Stimulated activated effector memory CD8-positive, alpha-beta T cell treated with anti-CD3 and anti-CD28 coated beads, Interleukin-12 subunit alpha, Interleukin-12 subunit beta, amount 100 ng/mL, for 72 hours (primary cell): ENCODE data around the gene SORT1.
"Not testable (repeated sequence)": the region's sequence is repeated elsewhere in the genome, so short reads cannot be mapped to it uniquely, and the experiment has no call there.

ENCODE experiments used
- ATAC-seq: fragments of 150-1000 bp; cut with Tn5 transposase; 2 replicates; pipeline ENCODE4 v1.10.0; 2021
- DNase-seq, 2 donors: peaks; one replicate each; pipeline ENCODE4 v3.0.0; 2021 to 2022; ENCODE audit warnings: low spot score in 2 of 2
- H3K27ac Mint-ChIP-seq: one replicate; pipeline ENCODE4 v1.8.0; 2022; ENCODE audit warnings: mild to moderate bottlenecking, mixed read lengths
- H3K36me3 Mint-ChIP-seq: one replicate; pipeline ENCODE4 v1.8.0; 2022; ENCODE audit warnings: mild to moderate bottlenecking, mixed read lengths
- H3K4me1 Mint-ChIP-seq: one replicate; pipeline ENCODE4 v1.8.0; 2022; ENCODE audit warnings: mixed read lengths
- H3K4me3 Mint-ChIP-seq: one replicate; pipeline ENCODE4 v1.8.0; 2022; ENCODE audit warnings: mild to moderate bottlenecking, mixed read lengths
- H3K9me3 Mint-ChIP-seq: one replicate; pipeline ENCODE4 v1.8.0; 2022; ENCODE audit warnings: mixed read lengths

SORT1 gene

GRCh38 chr1:109290137-109290536 lies 107.6 kb downstream of the SORT1 start:
- no peak for ATAC-seq
- Mint-ChIP-seq H3K27ac (no peak overlapping the region), H3K4me1 (no peaks in the 10 kb centered on the region), H3K4me3 (no peak overlapping the region), H3K9me3 (no peaks in the 10 kb centered on the region), H3K36me3 (no peaks in the 10 kb centered on the region)
- DNase-seq: no peak

- H3K4me1 Mint-ChIP-seq: peaks cover 14% of the 10 kb centered on the region
- not testable (repeated sequence) for H3K27ac Mint-ChIP-seq, H3K36me3 Mint-ChIP-seq, H3K9me3 Mint-ChIP-seq, ATAC-seq, DNase-seq, H3K4me3 Mint-ChIP-seq
Observed at GRCh38 chr1:109286762-109287161, 111.0 kb downstream of the SORT1 start.

GRCh38 chr1:109283748-109284600 lies 113.7 kb downstream of the SORT1 start:
- H3K4me3 Mint-ChIP-seq: peak overlapping the region; percentile 94
- H3K4me1 Mint-ChIP-seq: peaks cover 14% of the 10 kb centered on the region
- no peak for DNase-seq
- H3K9me3 Mint-ChIP-seq: no peaks in the 10 kb centered on the region
- peak overlapping the region; percentile 92 for H3K27ac Mint-ChIP-seq
- no peak for ATAC-seq
- peaks cover 16% of the 10 kb centered on the region for H3K36me3 Mint-ChIP-seq

- Mint-ChIP-seq H3K9me3 (no peaks in the 10 kb centered on the region), H3K4me1 (peaks cover 14% of the 10 kb centered on the region), H3K36me3 (peaks cover 17% of the 10 kb centered on the region), H3K27ac (peak within 1 kb of the TSS; percentile 92), H3K4me3 (peak within 1 kb of the TSS; percentile 94)
- ATAC-seq (peak; percentile 96), DNase-seq (peak; percentile 83 to 98)
Observed at GRCh38 chr1:109282952-109283747, 114.6 kb downstream of the SORT1 start, which contains the start of gene PSRC1. Gene PSRC1 (minus strand): TSS chr1:109283145.

GRCh38 chr1:109282497-109282951 lies 115.2 kb downstream of the SORT1 start:
- Mint-ChIP-seq H3K27ac (peak overlapping the region; percentile 92), H3K4me3 (peak overlapping the region; percentile 94), H3K36me3 (peaks cover 17% of the 10 kb centered on the region), H3K4me1 (peaks cover 14% of the 10 kb centered on the region), H3K9me3 (no peaks in the 10 kb centered on the region)
- DNase-seq: no peak
- no peak for ATAC-seq

GRCh38 chr1:109281680-109282496 lies 115.8 kb downstream of the SORT1 start:
- peaks cover 17% of the 10 kb centered on the region for H3K36me3 Mint-ChIP-seq
- DNase-seq (no peak), ATAC-seq (no peak)
- H3K4me1 Mint-ChIP-seq: peaks cover 19% of the 10 kb centered on the region
- no peaks in the 10 kb centered on the region for H3K9me3 Mint-ChIP-seq
- peak overlapping the region; percentile 94 for H3K4me3 Mint-ChIP-seq
- H3K27ac Mint-ChIP-seq: peak overlapping the region; percentile 92

- H3K4me3 Mint-ChIP-seq: no peak overlapping the region
- DNase-seq: no peak
- ATAC-seq: no peak
- peaks cover 17% of the 10 kb centered on the region for H3K36me3 Mint-ChIP-seq
- H3K27ac Mint-ChIP-seq: no peak overlapping the region
- H3K9me3 Mint-ChIP-seq: no peaks in the 10 kb centered on the region
- H3K4me1 Mint-ChIP-seq: peaks cover 20% of the 10 kb centered on the region
Observed at GRCh38 chr1:109280862-109281261, 116.9 kb downstream of the SORT1 start.

- ATAC-seq (no peak), DNase-seq (no peak)
- Mint-ChIP-seq H3K27ac (peak overlapping the region; percentile 30), H3K9me3 (no peaks in the 10 kb centered on the region), H3K36me3 (peaks cover 17% of the 10 kb centered on the region), H3K4me3 (no peak overlapping the region), H3K4me1 (peaks cover 20% of the 10 kb centered on the region)
Observed at GRCh38 chr1:109279615-109280278, 118.0 kb downstream of the SORT1 start.

- Mint-ChIP-seq H3K36me3 (peaks cover 11% of the 10 kb centered on the region), H3K27ac (peak overlapping the region; percentile 41)
- peak; percentile 89 for ATAC-seq
Observed at GRCh38 chr1:109277434-109278204, 120.1 kb downstream of the SORT1 start.

GRCh38 chr1:109275706-109276345 lies 121.9 kb downstream of the SORT1 start:
- H3K4me1 Mint-ChIP-seq: peaks cover 6% of the 10 kb centered on the region
- peaks cover 11% of the 10 kb centered on the region for H3K36me3 Mint-ChIP-seq
- H3K4me3 Mint-ChIP-seq: no peak overlapping the region
- H3K9me3 Mint-ChIP-seq: no peaks in the 10 kb centered on the region
- ATAC-seq (no peak), DNase-seq (no peak)
- no peak overlapping the region for H3K27ac Mint-ChIP-seq

More at GRCh38 chr1:109277434-109278204, 120.1 kb downstream of the SORT1 start:
- Mint-ChIP-seq H3K4me3 (no peak overlapping the region), H3K9me3 (no peaks in the 10 kb centered on the region), H3K4me1 (peaks cover 14% of the 10 kb centered on the region)
- DNase-seq: peak; percentile 64 to 87

- no peak overlapping the region for H3K27ac Mint-ChIP-seq
- ATAC-seq: no peak
- H3K36me3 Mint-ChIP-seq: peaks cover 10% of the 10 kb centered on the region
Observed at GRCh38 chr1:109274533-109275476, 122.9 kb downstream of the SORT1 start.

GRCh38 chr1:109273570-109274288 lies 124.0 kb downstream of the SORT1 start:
- H3K4me3 Mint-ChIP-seq: no peak overlapping the region
- peaks cover 6% of the 10 kb centered on the region for H3K4me1 Mint-ChIP-seq
- no peak overlapping the region for H3K27ac Mint-ChIP-seq
- no peak for ATAC-seq
- no peaks in the 10 kb centered on the region for H3K36me3 Mint-ChIP-seq
- no peaks in the 10 kb centered on the region for H3K9me3 Mint-ChIP-seq
- no peak for DNase-seq

More at GRCh38 chr1:109274533-109275476, 122.9 kb downstream of the SORT1 start:
- Mint-ChIP-seq H3K9me3 (no peaks in the 10 kb centered on the region), H3K4me1 (peaks cover 6% of the 10 kb centered on the region), H3K4me3 (no peak overlapping the region)
- DNase-seq: no peak
